DOHH2 (cell line): ENCODE measurements around the gene NUSAP1.

Experiments used
- CTCF ChIP-seq: fragments of 200-600 bp; sonication (generic); IDR thresholded peaks from one replicate; pipeline ENCODE4 v1.5.1; 2014; ENCODE audit warnings: antibody characterized with exemption, mild to moderate bottlenecking, low read depth, low read length; ENCODE audit not compliant: poor library complexity, severe bottlenecking
- EZH2phosphoT487 ChIP-seq: fragments of 200-600 bp; sonication (generic); IDR thresholded peaks from 2 replicates; pipeline ENCODE4 v1.6.1; 2017; ENCODE audit warnings: borderline replicate concordance, mild to moderate bottlenecking, antibody characterized with exemption, low read length, moderate library complexity, mixed read lengths

GRCh38 chr15:41401904-41402267 is 69.2 kb downstream of the NUSAP1 start:
- TF ChIP-seq CTCF (no peak), EZH2phosphoT487 (no peak)
